HFFc6 (cell line): ENCODE results near the gene TAL1. TPM values are rescaled to one million over a fixed set of nuclear protein-coding genes. Genes with fewer than 3 reads are reported as not detected.
"Not testable (repeated sequence)": the region's sequence is repeated elsewhere in the genome, so short reads cannot be mapped to it uniquely, and the experiment has no call there.

ENCODE experiments used
- DNase-seq: peaks from one replicate; pipeline ENCODE4 v3.0.0-alpha.2; 2018
- H3K27ac Mint-ChIP-seq: 2 replicates; pipeline ENCODE4 v1.8.0; 2020; ENCODE audit warnings: mild to moderate bottlenecking, mixed read lengths
- H3K27me3 Mint-ChIP-seq: 2 replicates; pipeline ENCODE4 v1.8.0; 2021; ENCODE audit warnings: mild to moderate bottlenecking, moderate library complexity, mixed read lengths; ENCODE audit not compliant: insufficient read depth
- H3K36me3 Mint-ChIP-seq: 2 replicates; pipeline ENCODE4 v1.8.0; 2021; ENCODE audit warnings: low read depth, mixed read lengths
- H3K4me1 Mint-ChIP-seq: 2 replicates; pipeline ENCODE4 v1.8.0; 2020; ENCODE audit warnings: low read depth, mixed read lengths
- H3K4me3 Mint-ChIP-seq: 2 replicates; pipeline ENCODE4 v1.8.0; 2020; ENCODE audit warnings: mild to moderate bottlenecking, moderate library complexity, mixed read lengths
- H3K9me3 Mint-ChIP-seq: 2 replicates; pipeline ENCODE4 v1.8.0; 2020; ENCODE audit warnings: mild to moderate bottlenecking, mixed read lengths
- total RNA-seq, 6 experiments: library from RNA; stranded (reverse); fragmentation: NEBNext Ultra II Directional; extraction: Animal tissue kit (Norgen Biotek cat#: 25700); gene quantifications; 2 replicates in 1 of 6; 3 replicates in 5 of 6; pipeline ENCODE4 v1.2.3, GENCODE V29; 2021
- TF ChIP-seq, protein P1 (sequence below): fragments of 200-600 bp; sonication (generic); IDR thresholded peaks from 2 replicates; pipeline ENCODE4 v1.5.0; 2021; ENCODE audit warnings: antibody characterized with exemption, mild to moderate bottlenecking

TAL1 gene
- total RNA-seq, 6 experiments from 2014 or later, result not detected

DNA sequence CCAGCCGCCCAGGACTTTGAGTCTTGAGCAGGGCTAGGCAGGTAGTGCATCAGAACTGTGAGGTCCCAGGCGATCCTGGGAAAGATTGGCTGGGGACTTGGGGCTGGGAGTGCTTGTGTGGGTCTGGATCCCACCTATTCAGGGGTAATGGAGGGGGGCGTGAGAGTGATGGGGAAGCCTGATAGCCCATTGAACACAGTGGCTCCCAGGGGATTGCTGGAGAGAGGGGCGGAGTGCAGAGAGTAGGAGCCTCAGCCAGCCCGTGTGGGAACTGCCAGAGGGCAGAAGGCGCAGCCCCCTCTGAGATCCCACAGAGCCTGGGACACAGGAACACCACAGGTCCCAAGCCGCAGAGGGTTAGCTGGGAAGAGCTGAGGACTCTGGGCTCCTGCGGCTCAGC, 22.9 kb downstream of the TAL1 start:
- TF ChIP-seq, protein P1, sequence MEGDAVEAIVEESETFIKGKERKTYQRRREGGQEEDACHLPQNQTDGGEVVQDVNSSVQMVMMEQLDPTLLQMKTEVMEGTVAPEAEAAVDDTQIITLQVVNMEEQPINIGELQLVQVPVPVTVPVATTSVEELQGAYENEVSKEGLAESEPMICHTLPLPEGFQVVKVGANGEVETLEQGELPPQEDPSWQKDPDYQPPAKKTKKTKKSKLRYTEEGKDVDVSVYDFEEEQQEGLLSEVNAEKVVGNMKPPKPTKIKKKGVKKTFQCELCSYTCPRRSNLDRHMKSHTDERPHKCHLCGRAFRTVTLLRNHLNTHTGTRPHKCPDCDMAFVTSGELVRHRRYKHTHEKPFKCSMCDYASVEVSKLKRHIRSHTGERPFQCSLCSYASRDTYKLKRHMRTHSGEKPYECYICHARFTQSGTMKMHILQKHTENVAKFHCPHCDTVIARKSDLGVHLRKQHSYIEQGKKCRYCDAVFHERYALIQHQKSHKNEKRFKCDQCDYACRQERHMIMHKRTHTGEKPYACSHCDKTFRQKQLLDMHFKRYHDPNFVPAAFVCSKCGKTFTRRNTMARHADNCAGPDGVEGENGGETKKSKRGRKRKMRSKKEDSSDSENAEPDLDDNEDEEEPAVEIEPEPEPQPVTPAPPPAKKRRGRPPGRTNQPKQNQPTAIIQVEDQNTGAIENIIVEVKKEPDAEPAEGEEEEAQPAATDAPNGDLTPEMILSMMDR, result no peak
- no peaks in the 10 kb centered on the region for H3K36me3 Mint-ChIP-seq
- no peak overlapping the region for H3K27ac Mint-ChIP-seq
- H3K27me3 Mint-ChIP-seq, result peaks cover 9% of the 10 kb centered on the region
- H3K4me3 Mint-ChIP-seq, result no peak overlapping the region
- peaks cover 16% of the 10 kb centered on the region; the same call in 1 of the 2 replicates for H3K4me1 Mint-ChIP-seq
- no peak for DNase-seq
- no peaks in the 10 kb centered on the region for H3K9me3 Mint-ChIP-seq

GRCh38 chr1:47208374-47208850, 23.6 kb downstream of the TAL1 start:
- Mint-ChIP-seq H3K27ac (no peak overlapping the region), H3K27me3 (peaks cover 15% of the 10 kb centered on the region), H3K4me1 (peaks cover 16% of the 10 kb centered on the region; the same call in 1 of the 2 replicates), H3K36me3 (no peaks in the 10 kb centered on the region), H3K9me3 (no peaks in the 10 kb centered on the region), H3K4me3 (no peak overlapping the region)
- DNase-seq, result no peak
- TF ChIP-seq, protein P1, result no peak

- Mint-ChIP-seq H3K4me3 (no peak overlapping the region), H3K27ac (no peak overlapping the region), H3K36me3 (no peaks in the 10 kb centered on the region), H3K27me3 (peaks cover 16% of the 10 kb centered on the region), H3K9me3 (no peaks in the 10 kb centered on the region), H3K4me1 (peaks cover 16% of the 10 kb centered on the region; the same call in 1 of the 2 replicates)
- no peak for DNase-seq
- TF ChIP-seq, protein P1, result no peak
These were observed 24.1 kb downstream of the TAL1 start for GRCh38 chr1:47207803-47208373.

- no peak for DNase-seq
- Mint-ChIP-seq H3K4me1 (peaks cover 16% of the 10 kb centered on the region; the same call in 1 of the 2 replicates), H3K9me3 (no peaks in the 10 kb centered on the region), H3K36me3 (no peaks in the 10 kb centered on the region), H3K27ac (no peak overlapping the region), H3K4me3 (no peak overlapping the region), H3K27me3 (peaks cover 14% of the 10 kb centered on the region)
- TF ChIP-seq, protein P1, result no peak
These were observed 26.1 kb downstream of the TAL1 start for GRCh38 chr1:47205918-47206317.

DNA sequence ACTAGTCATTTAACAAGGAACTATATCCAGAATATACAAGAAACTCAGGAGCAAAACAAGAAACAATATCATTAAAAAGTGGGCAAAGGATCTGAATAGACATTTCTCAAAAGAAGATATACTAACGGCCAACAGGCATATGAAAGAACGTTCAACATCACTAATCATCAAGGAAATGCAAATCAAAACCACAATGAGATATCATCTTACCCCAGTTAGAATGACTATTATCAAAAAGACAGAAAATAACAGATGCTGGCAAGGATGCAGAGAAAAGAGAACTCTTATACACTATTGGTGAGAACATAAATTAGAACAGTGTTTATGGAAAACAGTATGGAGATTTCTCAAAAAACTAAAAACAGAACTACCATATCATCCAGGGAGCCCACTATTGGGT, 28.5 kb downstream of the TAL1 start:
- not testable (repeated sequence) for H3K27ac Mint-ChIP-seq, H3K4me3 Mint-ChIP-seq, H3K36me3 Mint-ChIP-seq, H3K9me3 Mint-ChIP-seq, DNase-seq
- peaks cover 15% of the 10 kb centered on the region; the same call in 1 of the 2 replicates for H3K4me1 Mint-ChIP-seq
- H3K27me3 Mint-ChIP-seq, result peaks cover 20% of the 10 kb centered on the region

- DNase-seq, result peak; percentile 18
- no peak overlapping the region for H3K4me3 Mint-ChIP-seq
- H3K9me3 Mint-ChIP-seq, result no peaks in the 10 kb centered on the region
- H3K27me3 Mint-ChIP-seq, result peaks cover 27% of the 10 kb centered on the region
- TF ChIP-seq, protein P1, result no peak
- no peaks in the 10 kb centered on the region for H3K36me3 Mint-ChIP-seq
- no peak overlapping the region for H3K27ac Mint-ChIP-seq
- 0 out of 2 replicates have a peak, but pooled peaks cover 6% of the 10 kb centered on the region for H3K4me1 Mint-ChIP-seq
These were observed 30.8 kb downstream of the TAL1 start for GRCh38 chr1:47201179-47201578.
